HG02571 (cell line): ENCODE results near the gene RNF157.
"Not testable (repeated sequence)": the region's sequence is repeated elsewhere in the genome, so short reads cannot be mapped to it uniquely, and the experiment has no call there.

Source experiments
- ATAC-seq: cut with Tn5 transposase; IDR thresholded peaks from one replicate; pipeline ENCODE4 v1.9.1; 2021; ENCODE audit warnings: mild to moderate bottlenecking, moderate library complexity; ENCODE audit not compliant: unreplicated experiment

The RNF157 gene

GRCh38 chr17:76236603-76237002 is 3.7 kb downstream of the RNF157 start:
- no peak for ATAC-seq

- ATAC-seq: no peak
These were observed 4.4 kb downstream of the RNF157 start for GRCh38 chr17:76235883-76236282.

GRCh38 chr17:76234354-76234679 is 6.0 kb downstream of the RNF157 start:
- ATAC-seq: no peak

DNA sequence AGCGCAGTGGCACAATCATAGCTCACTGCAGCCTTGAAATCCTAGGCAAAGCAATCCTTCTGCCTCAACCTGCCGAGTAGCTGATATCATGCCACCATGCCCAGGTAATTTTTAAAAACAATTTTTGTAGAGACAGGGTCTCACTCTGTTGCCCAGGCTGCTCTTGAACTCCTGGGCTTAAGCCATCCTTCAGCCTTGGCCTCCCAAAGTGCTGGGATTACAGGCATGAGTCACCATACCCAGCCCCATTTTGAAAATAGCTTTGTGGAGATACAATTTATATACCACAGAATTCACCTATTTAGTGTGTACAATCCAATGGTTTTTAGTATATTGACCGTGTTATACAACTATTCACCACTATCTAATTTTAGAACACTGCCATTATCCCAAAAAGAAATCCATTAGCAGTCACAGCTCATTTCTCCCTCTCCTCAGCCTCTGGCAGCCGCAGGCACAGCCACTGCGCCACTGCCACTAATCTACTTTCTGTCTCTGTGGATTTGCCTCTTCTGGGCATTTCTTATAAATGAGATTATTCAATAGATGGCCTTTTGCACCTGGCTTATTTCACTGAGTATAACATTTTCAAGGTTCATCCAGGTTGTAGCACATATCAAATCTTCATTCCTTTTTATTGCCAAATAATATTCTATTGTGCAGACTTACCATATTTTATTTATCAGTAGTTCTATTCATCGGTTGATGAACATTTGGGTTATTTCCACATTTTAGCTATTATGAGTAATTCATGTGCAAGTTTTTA is 6.5 kb downstream of the RNF157 start:
- no peak for ATAC-seq

DNA sequence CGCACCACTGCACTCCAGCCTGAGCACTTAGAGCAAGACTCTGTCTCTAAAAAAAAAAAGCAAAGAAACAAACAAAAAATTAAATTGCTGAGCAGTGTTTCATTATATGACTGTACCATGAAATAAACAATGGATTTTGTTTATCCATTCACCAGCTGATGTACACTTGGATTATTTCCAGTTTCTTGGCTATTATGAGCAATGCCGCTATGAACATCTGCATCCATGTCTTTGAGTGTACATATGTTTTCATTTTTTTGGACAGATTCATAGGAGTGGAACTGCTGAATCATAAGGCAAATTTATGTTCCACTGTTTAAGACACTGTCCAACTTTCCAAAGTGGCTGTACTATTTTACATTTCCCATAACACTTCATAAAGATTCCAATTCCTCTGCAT is 8.0 kb downstream of the RNF157 start:
- no peak for ATAC-seq

DNA sequence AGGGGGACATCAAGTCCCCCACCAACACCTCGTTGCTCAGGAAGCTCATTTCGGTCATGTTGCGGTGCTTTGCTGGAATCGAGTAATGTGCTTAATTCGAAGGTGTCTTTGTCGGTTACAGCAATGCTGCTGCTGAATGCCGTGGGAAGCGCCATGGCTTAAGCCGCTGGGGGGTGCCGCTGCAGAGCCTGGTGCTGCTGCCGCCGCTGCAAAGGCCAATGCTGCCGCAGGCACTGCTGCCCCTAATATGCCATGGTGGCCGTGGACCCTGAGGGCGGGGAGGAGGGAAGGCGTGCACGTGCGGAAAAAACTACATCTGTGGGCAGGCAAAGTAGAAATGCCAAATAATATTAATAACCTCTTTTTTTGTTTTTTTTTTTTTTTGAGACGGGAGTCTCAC is 13.5 kb downstream of the RNF157 start:
- ATAC-seq: not testable (repeated sequence)

DNA sequence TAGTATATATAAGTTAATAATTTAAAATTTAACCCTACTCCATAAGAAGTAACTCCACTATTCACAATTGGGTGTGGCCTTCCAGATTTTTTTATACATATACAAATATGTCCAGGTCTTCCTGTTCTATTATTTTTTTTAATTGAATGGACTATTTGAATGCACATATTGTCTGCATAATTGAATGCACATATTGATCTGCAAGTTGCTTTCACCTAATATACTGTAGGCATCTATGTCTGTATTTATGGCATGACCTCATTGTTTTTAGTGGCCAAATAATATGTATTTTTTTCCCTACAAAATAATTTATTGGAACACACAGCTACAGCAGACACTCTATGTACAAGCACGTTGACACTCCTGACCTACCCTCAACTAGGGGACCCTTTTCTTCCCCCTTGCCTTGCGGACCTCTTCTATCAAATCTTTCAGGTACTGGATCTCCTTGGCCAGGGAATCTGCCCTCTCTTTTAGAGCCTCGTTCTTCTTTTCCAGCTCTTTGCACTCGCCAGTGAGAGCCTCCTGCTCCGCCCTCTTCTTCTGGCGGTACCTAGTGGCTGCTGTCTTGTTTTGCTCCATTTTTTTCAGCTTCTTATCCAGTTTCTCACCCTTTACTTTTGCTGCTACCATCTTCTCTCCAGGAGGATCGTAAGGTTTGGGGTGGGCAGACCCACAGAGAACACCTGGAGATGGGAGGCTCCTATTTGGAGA is 14.8 kb downstream of the RNF157 start:
- not testable (repeated sequence) for ATAC-seq

DNA sequence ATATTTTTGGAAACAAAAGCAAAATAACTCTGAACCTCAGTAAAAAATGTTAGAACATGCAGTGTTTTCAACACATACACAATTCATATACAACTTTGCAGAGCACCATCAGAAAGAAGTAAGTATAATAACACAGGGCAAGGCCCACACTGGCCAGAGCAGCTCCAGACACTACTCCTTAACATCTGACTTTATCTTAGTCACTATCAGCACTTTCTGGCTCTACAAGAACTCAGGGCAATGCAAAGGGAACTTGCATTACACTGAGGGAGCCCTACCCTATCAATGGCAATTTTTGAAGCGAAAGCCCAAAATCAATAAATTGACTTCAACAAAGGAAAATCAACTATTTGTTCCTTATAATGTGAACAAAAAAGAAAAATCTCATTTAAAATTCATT is 16.5 kb downstream of the RNF157 start:
- ATAC-seq: no peak

- no peak for ATAC-seq
These were observed 20.5 kb downstream of the RNF157 start for GRCh38 chr17:76219670-76220383.

GRCh38 chr17:76217081-76217480 is 23.2 kb downstream of the RNF157 start:
- ATAC-seq: no peak

DNA sequence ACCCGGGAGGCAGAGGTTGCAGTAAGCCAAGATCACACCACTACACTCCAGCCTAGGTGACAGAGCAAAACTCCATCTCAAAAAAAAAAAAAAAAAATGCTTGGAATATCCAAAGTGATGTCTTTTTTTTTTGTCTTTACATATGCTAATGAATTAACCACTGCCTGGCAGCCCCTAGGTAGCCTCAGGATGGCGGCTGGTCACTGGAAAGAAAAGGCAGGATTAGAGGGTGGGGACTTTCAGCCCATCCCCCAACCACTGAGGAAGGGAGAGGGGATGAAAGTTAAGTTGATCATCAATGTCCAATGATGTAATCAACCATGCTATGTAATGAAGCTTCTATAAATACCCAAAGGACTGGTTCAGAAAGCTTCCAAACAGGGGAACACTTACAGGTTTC is 26.8 kb downstream of the RNF157 start:
- no peak for ATAC-seq

- no peak for ATAC-seq
These were observed 32.2 kb downstream of the RNF157 start for GRCh38 chr17:76208120-76208519.

DNA sequence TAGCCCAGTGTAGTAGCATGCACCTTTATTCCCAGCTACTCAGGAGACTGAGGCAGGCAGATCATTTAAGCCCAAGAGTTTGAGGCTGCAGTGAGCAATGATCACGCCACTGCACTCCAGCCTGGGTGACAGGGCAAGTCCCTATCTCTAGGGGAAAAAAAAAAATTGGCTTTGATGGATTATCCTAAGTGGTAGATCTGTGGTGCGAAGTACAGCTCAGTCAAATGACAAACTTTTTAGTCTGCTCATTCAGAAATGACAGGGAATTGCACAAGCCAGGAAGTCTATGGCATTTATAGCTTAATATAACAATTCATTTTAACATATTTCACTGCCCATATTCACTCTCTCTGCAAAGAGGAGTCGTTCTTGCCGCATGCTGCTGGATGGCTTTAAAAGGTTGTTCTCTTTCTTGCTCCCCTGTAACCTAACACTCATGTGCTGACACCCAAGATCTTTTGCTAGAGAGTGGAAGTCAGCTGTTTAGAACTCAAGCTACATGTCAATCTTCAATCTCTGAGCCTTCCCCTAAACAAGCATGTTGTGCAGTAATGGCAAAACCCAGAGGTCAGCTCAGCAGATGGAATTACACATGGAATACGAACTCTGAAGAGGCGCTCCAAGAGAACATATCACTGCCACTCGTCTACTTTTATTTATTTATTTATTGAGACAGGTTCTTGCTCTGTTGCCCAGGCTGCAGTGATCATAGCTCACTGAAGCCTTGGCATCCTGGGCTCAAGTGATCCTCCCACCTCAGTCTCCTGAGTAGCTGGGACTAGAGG is 32.8 kb downstream of the RNF157 start:
- no peak for ATAC-seq

DNA sequence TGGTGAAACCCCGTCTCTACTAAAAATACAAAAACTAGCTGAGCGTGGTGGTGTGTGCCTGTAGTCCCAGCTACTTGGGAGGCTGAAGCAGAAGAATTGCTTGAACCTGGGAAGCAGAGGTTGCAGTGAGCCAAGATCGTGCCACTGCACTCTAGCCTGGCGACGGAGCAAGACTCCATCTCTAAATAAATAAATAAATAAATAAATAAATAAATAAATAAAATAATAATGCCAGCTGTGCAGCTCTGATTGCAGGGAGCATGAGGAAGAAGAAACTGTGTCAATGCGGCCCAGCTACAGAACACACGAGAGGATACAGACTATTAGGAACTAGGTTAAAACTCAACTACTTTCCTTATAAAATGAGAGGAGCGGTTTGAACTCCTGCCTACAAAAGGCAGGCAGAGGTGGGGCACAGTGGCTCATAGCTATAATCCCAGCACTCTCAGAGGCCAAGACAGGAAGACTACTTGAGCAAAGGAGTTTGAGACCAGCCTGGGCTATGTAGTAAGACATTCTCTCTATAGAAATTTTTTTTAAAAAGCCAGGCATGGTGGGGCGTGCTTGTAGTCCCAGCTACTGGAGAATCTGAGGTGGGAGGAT is 34.6 kb downstream of the RNF157 start:
- ATAC-seq: not testable (repeated sequence)

- no peak for ATAC-seq
These were observed 36.0 kb downstream of the RNF157 start for GRCh38 chr17:76204277-76204676.

GRCh38 chr17:76200354-76200753 is 39.9 kb downstream of the RNF157 start:
- ATAC-seq: no peak

DNA sequence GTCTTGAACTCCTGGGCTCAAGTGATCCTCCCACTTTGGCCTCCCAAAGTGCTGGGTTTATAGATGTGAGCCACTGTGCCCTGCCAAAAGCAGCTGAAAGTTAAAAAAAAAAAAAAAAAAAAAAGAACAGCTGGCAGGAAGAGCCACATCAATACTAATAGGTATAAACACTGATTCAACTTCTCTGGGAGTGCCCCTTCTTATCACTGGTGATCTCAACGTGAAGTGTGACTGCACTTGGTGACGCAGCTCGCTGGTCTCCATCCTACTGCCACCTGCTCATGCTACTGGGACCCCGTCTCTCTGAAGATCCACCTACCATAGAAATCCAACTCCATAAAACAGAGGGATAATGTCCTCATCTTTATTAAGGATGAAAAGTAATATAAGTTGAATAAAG is 40.8 kb downstream of the RNF157 start:
- ATAC-seq: no peak

DNA sequence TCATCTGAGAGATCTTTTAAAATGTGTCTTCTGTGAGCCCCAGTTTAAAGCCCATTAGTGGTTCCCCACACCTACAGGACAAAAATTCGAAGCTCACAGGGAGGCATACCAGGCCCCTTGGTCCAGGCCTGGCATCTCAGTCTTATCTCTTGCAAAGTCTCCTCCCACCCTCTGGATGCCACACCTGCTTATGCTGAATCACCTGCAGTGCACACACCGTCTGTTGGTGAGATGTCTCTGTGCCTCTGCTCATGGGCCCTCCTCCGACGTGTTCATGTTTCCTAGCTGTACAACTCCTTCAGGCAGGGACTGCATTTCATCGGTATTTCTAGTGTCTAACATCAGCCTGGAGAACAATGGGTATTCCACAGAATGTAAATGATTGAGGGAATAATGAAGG is 41.6 kb downstream of the RNF157 start:
- ATAC-seq: no peak

DNA sequence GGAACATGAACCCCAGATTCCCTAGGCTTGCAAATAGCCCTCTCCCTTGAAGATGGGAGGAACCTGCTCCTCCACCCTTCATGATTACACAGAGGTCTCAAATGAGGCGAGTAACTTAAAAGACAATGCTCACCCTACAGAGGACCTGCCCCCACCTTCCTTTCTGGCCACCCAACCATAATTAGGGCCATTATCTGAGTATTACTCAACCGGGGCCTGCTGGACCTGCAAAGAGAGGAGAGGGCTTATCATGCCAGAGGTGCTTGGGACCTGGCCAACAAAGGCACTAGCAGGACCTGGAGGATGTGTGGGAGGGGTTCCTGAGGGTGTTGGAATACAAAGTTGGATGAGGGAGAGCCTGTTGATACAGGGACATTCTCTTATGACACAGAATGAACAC is 42.4 kb downstream of the RNF157 start:
- ATAC-seq: no peak

- ATAC-seq: no peak
These were observed 43.6 kb downstream of the RNF157 start for GRCh38 chr17:76196675-76197074.
